Measurements from ENCODE around the gene C11orf97.
A peak's percentile ranks its signal among the peaks of the same experiment; 100 is the strongest.
"Not testable (repeated sequence)": the region's sequence is repeated elsewhere in the genome, so short reads cannot be mapped to it uniquely, and the experiment has no call there.

The C11orf97 gene

GRCh38 chr11:94525546-94526324, 13.5 kb downstream of the C11orf97 start:
- DNase-seq (ENCODE audit: low spot score): peak; percentile 58

DNA sequence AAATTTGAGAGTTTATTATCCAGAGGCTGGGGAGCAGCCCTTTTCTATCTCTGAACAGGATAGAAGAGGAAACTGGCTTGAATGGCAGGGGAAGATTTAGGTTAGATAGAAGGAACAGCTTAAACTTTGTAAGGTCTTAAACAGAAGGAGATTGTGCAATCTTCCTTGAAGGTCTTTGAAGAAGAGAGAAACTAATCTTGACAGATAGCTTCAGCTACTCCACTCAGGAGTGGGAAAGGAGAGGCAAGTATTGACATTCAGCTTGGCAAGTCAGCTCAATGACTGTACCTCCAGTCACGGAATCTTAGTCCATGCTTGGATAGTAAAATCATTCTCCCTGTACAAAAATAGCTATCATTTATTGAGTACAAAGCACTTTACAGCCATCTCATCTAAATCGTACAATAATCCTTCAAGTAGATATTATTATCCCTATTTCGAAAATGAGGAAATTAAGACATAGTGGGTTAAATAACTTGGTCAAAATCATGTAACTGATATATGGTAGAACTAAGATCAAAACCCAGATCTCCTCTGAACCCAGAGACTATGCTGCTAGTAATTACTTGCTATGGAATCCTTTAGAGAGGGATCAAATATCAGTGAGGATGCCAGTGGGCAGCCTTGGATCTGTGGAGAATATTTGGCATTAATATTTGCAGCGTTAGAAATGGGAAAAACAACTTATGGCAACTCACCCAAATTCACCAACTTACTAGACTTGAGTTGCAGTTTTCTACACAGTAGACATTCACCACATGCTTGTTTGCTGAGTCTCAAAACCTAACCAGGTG, 14.6 kb downstream of the C11orf97 start:
- no peak for DNase-seq (ENCODE audit: low spot score)

DNA sequence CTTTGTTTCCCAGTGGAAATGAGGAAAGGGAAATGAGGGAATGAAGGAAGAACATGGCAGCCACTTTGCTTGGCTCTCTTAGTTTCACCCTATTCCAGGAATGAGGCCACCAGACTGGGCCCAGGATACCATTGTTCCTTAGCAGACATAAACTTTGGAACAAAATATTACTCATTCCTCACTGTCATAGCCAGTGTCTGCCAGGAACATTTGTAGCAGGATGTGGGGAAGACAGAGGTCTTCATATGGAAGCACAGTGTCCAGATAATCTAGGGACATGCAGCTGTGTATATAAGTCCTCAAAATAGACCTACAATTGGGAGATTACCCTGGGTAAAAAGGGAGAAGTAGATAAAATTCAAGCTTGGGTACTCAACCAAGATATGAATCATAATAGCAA, 16.3 kb downstream of the C11orf97 start:
- no peak for DNase-seq (ENCODE audit: low spot score)

DNA sequence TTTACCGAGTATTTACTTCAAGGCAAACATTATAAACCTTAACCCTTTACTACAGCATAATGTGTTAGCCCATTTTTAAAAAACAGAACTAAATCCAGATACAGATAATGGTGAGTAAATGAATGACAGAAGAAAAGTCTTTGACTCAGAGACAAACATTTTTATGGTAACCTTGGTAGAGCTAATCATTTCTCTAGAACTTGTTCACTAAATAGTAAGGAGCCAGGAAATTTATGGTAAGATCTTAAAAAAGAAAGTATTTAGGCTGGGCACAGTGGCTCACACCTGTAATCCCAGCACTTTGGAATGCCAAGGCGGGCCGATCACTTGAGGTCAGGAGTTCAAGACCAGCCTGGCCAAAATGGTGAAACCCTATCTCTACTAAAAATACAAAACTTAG, 19.9 kb downstream of the C11orf97 start:
- no peak for DNase-seq (ENCODE audit: low spot score)

DNA sequence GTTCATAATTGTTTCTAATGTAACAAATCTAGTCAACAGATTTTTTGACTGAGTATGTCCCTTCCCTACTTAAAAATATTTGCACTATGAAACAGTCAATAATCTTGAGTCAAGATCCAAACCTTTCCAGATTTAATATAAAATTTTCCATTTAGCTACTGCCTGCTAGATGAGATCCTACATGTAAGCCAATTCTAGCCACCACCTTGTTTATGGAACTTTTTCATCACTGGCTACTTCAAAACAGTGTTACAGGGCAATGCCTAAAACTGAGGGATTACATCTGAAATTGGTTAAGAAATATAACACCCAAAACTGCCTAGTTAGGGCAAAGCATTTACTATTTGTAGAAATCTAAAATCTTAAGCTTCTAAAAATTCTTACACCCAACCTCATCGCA, 20.9 kb downstream of the C11orf97 start:
- no peak for DNase-seq (ENCODE audit: low spot score)

DNA sequence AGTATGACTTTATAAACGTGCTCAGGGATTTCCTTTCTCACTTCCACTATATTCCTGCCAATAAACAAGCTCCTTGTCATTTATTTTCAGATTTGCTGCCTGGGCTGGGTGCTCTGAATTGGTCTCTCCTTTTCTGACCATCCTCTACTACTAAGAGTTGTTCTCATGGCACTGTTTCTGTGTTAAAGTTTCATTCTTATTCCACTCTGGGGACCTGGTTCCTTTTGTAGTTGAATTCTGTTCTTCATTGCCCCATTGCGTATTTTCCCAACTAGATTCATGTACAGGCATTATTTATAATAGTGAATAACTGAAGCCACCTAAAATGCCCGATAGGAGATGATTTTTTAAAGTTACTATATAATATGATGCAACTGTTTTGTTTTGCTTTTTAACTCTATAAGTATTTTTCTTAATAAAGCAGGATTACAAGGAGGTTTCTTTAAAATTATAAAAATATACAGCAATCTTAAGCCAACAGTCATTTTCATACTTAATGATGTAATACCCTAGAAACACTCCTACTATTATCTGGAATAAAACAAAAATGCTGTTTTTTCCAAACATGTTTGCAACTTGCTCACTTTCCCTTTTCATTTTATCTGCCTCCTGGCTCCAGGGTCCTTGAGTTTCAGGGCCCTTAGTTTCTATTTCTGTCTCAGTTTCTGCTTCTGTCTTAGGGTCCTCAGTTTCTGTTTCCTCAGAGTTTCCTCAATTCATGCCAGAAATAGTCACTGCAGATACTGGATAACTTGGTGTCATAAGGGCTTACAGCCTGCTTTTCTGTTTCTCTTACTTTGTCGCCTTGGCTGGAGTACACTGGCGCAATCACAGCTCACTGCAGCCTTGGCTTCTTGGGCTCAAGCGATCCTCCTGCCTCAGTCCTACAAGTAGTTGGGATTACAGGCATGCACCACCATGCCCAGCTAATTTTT, 21.7 kb downstream of the C11orf97 start:
- DNase-seq (ENCODE audit: low spot score): no peak

DNA sequence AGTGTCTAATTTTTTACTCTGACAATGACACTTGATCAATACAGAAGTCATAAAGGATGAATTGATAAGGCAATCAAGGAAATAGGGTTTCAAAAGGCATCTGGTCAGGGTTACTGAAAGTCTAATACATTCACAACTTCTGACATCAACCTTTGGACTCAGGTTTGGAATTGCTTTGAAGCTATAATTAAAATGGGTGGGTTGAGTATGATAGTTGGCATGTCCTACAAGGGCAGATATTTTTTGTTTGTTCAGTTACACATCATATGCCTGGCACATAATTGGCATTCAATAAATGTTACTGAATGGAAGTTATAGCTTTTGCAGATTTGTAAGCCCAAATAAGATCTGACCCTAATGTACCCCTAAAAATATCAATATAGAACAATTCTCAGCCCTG, 24.1 kb downstream of the C11orf97 start:
- DNase-seq (ENCODE audit: low spot score): no peak

- DNase-seq (ENCODE audit: low spot score): peak; percentile 54
These were observed 24.9 kb downstream of the C11orf97 start for GRCh38 chr11:94537031-94537600.

DNA sequence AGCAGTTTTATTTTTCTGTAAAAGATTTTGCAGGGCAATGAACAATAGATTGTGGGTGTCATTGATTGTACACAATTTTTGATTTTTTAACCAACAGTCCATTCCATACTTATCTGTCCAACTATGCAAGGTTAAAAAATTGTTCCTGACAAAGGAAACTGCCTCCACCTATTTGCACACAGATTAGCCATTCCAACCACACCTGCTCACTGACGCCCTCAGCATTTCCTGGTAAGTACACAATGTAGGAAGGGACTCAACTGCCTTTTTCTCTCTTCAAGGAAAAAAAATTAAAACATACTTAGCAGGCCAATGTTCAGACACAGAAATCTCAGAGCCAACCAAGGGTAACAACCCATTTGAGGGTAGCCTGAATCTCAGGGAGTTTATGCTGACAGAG, 27.2 kb downstream of the C11orf97 start:
- DNase-seq (ENCODE audit: low spot score): no peak

DNA sequence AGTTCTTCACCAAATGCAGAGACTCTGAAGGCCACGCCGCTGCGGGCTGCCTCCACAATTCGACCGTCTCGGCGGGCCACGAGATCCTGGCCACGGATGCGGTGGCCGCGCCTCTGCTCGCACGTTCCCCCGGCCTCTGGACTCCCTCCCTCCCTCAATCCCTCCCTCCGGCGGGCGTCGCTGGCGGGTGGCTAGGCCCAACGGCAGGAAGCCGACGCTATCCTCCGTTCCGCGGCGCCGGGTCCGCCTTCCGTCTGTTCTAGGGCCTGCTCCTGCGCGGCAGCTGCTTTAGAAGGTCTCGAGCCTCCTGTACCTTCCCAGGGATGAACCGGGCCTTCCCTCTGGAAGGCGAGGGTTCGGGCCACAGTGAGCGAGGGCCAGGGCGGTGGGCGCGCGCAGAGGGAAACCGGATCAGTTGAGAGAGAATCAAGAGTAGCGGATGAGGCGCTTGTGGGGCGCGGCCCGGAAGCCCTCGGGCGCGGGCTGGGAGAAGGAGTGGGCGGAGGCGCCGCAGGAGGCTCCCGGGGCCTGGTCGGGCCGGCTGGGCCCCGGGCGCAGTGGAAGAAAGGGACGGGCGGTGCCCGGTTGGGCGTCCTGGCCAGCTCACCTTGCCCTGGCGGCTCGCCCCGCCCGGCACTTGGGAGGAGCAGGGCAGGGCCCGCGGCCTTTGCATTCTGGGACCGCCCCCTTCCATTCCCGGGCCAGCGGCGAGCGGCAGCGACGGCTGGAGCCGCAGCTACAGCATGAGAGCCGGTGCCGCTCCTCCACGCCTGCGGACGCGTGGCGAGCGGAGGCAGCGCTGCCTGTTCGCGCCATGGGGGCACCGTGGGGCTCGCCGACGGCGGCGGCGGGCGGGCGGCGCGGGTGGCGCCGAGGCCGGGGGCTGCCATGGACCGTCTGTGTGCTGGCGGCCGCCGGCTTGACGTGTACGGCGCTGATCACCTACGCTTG, 31.7 kb downstream of the C11orf97 start, which contains the start of gene FUT4:
TSS of gene FUT4 (plus strand) at position 227 of the 951 bp plus-strand sequence. CDS start at position 440, 213 bp downstream.
- DNase-seq (ENCODE audit: low spot score): peak; percentile 91

DNA sequence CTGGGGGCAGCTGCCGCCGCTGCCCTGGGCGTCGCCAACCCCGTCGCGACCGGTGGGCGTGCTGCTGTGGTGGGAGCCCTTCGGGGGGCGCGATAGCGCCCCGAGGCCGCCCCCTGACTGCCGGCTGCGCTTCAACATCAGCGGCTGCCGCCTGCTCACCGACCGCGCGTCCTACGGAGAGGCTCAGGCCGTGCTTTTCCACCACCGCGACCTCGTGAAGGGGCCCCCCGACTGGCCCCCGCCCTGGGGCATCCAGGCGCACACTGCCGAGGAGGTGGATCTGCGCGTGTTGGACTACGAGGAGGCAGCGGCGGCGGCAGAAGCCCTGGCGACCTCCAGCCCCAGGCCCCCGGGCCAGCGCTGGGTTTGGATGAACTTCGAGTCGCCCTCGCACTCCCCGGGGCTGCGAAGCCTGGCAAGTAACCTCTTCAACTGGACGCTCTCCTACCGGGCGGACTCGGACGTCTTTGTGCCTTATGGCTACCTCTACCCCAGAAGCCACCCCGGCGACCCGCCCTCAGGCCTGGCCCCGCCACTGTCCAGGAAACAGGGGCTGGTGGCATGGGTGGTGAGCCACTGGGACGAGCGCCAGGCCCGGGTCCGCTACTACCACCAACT, 32.5 kb downstream of the C11orf97 start:
- DNase-seq (ENCODE audit: low spot score): peak; percentile 44

DNA sequence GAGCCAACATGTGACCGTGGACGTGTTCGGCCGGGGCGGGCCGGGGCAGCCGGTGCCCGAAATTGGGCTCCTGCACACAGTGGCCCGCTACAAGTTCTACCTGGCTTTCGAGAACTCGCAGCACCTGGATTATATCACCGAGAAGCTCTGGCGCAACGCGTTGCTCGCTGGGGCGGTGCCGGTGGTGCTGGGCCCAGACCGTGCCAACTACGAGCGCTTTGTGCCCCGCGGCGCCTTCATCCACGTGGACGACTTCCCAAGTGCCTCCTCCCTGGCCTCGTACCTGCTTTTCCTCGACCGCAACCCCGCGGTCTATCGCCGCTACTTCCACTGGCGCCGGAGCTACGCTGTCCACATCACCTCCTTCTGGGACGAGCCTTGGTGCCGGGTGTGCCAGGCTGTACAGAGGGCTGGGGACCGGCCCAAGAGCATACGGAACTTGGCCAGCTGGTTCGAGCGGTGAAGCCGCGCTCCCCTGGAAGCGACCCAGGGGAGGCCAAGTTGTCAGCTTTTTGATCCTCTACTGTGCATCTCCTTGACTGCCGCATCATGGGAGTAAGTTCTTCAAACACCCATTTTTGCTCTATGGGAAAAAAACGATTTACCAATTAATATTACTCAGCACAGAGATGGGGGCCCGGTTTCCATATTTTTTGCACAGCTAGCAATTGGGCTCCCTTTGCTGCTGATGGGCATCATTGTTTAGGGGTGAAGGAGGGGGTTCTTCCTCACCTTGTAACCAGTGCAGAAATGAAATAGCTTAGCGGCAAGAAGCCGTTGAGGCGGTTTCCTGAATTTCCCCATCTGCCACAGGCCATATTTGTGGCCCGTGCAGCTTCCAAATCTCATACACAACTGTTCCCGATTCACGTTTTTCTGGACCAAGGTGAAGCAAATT, 33.3 kb downstream of the C11orf97 start:
- DNase-seq (ENCODE audit: low spot score): peak; percentile 42

- DNase-seq (ENCODE audit: low spot score): no peak
These were observed 33.9 kb downstream of the C11orf97 start for GRCh38 chr11:94546162-94546470.

DNA sequence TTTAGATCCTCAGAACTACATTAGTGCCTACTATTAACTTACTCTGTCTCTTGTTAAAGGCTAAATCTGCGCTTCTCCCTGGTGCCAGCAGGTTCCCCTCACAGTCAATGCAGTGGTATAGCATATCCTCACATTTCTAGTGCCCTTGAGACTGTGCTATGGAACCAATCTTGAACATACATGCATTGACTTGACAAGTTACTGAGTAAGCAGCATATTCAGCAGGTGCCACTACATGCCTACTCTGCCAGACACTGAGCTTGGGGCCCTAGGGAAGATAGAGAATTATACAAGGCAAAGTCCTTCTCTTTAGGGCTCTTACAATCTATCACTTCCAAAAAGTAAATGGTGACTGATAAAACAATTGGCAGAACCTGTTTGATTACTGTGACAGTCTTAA, 34.6 kb downstream of the C11orf97 start:
- no peak for DNase-seq (ENCODE audit: low spot score)

GRCh38 chr11:94549146-94549545, 36.9 kb downstream of the C11orf97 start:
- no peak for DNase-seq (ENCODE audit: low spot score)

DNA sequence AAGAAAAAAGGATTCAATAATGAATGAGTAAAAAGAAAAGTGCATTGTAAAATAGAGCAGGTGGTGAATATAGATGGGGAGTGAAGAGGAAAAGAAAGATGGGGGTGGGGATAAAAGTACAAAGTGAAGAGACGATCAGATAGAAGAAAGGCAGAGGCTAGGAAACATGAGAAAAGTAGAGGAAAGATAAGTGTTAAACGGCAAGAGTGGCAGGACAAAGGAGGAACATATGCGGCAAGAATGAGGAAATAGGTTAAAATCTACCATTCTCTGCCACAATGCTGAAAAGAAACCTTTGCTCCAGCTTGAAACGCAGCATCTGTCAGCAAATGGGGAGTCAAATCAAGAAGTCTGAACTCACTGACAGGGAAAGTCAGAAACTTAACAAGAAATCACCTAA, 38.3 kb downstream of the C11orf97 start:
- no peak for DNase-seq (ENCODE audit: low spot score)

- DNase-seq (ENCODE audit: low spot score): no peak
These were observed 41.7 kb downstream of the C11orf97 start for GRCh38 chr11:94553938-94554337.

GRCh38 chr11:94555752-94556329, 43.6 kb downstream of the C11orf97 start:
- not testable (repeated sequence) for DNase-seq (ENCODE audit: low spot score)

- DNase-seq (ENCODE audit: low spot score): peak; percentile 36
These were observed 45.2 kb downstream of the C11orf97 start for GRCh38 chr11:94557421-94557820.

Data from GM03348 (cell line).